IMR-90 (cell line): ENCODE data around the gene NOP16. TPM values are rescaled to one million over a fixed set of nuclear protein-coding genes. Genes with fewer than 3 reads are reported as not detected.

ENCODE experiments used
- ATAC-seq: fragments of 200-7000 bp; cut with Tn5 transposase; 2 replicates; pipeline ENCODE4 v1.9.1; 2020; ENCODE audit warnings: low read depth, mild to moderate bottlenecking, moderate library complexity
- BruUV-seq: library from RNA; stranded (reverse); fragments of 400-500 nt; replicated peaks from 2 replicates; lab custom pipeline; 2021; lab: Mats Ljungman, UMichigan
- CTCF ChIA-PET: fragments of 300-600 bp; formaldehyde crosslinking; extraction: SDS; loops from one replicate; lab custom pipeline; 2021; ENCODE audit warnings: antibody characterized with exemption; lab: Yijun Ruan, JAX
- POLR2A ChIA-PET: fragments of 300-600 bp; sonication (Branson Sonifier 250); formaldehyde crosslinking; loops from one replicate; lab custom pipeline; 2022; ENCODE audit warnings: antibody characterized with exemption; ENCODE audit not compliant: unreplicated experiment; lab: Charles Lee
- DNase-seq: peaks from one replicate; pipeline ENCODE4 v3.0.0; 2013
- H2AFZ ChIP-seq: replicated peaks from 2 replicates; pipeline ENCODE3; 2013; ENCODE audit warnings: low read length, mild to moderate bottlenecking; ENCODE audit not compliant: poor library complexity
- H2AK5ac ChIP-seq: 2 replicates; pipeline ENCODE4 v1.6.1; 2013; ENCODE audit warnings: low read depth, low read length, inconsistent platforms
- H2AK9ac ChIP-seq: replicated peaks from 2 replicates; pipeline ENCODE3; 2013; ENCODE audit warnings: mild to moderate bottlenecking, low read depth, low read length, moderate library complexity; ENCODE audit not compliant: poor library complexity
- H2BK120ac ChIP-seq: 2 replicates; pipeline ENCODE4 v1.6.1; 2013; ENCODE audit warnings: low read depth, low read length, inconsistent platforms
- H2BK15ac ChIP-seq: 3 replicates; pipeline ENCODE4 v1.6.1; 2013; ENCODE audit warnings: low read depth, low read length, inconsistent platforms
- H2BK20ac ChIP-seq: 2 replicates; pipeline ENCODE4 v1.6.1; 2013; ENCODE audit warnings: low read depth, mild to moderate bottlenecking, inconsistent platforms, low read length, moderate library complexity
- H2BK5ac ChIP-seq: 2 replicates; pipeline ENCODE4 v1.6.1; 2013; ENCODE audit warnings: mild to moderate bottlenecking, low read depth, low read length, inconsistent platforms; ENCODE audit not compliant: poor library complexity, severe bottlenecking
- H3K14ac ChIP-seq: replicated peaks from 2 replicates; pipeline ENCODE4 v1.6.1; 2013; ENCODE audit warnings: low read depth, low read length, inconsistent platforms
- H3K18ac ChIP-seq: 2 replicates; pipeline ENCODE4 v1.6.1; 2013; ENCODE audit warnings: low read depth, low read length, control low read depth
- H3K23ac ChIP-seq: 2 replicates; pipeline ENCODE4 v1.6.1; 2013; ENCODE audit warnings: low read depth, low read length, inconsistent platforms
- H3K27ac ChIP-seq: 2 replicates; pipeline ENCODE4 v1.5.1; 2013; ENCODE audit warnings: mild to moderate bottlenecking, control low read depth, low read length; ENCODE audit not compliant: insufficient read depth
- H3K27me3 ChIP-seq: 2 replicates; pipeline ENCODE4 v1.6.1; 2013; ENCODE audit warnings: low read length; ENCODE audit not compliant: control insufficient read depth, insufficient read depth
- H3K36me3 ChIP-seq: 2 replicates; pipeline ENCODE4 v1.6.1; 2013; ENCODE audit warnings: low read length, mixed read lengths; ENCODE audit not compliant: control insufficient read depth, insufficient read depth
- H3K4ac ChIP-seq: 2 replicates; pipeline ENCODE4 v1.6.1; 2013; ENCODE audit warnings: low read depth, low read length, inconsistent platforms
- H3K4me1 ChIP-seq: 2 replicates; pipeline ENCODE4 v1.6.1; 2013; ENCODE audit warnings: low read length, mixed read lengths; ENCODE audit not compliant: control insufficient read depth, insufficient read depth
- H3K4me2 ChIP-seq: 2 replicates; pipeline ENCODE4 v1.6.1; 2013; ENCODE audit warnings: low read depth, mild to moderate bottlenecking, control low read depth, low read length, moderate library complexity
- H3K4me3 ChIP-seq: 2 replicates; pipeline ENCODE4 v1.5.1; 2013; ENCODE audit warnings: low read depth, mild to moderate bottlenecking, control low read depth, low read length, moderate library complexity; ENCODE audit not compliant: insufficient read depth
- H3K56ac ChIP-seq: 2 replicates; pipeline ENCODE4 v1.6.1; 2013; ENCODE audit warnings: low read length, inconsistent platforms; ENCODE audit not compliant: insufficient read depth; ENCODE audit errors: extremely low read depth
- H3K79me1 ChIP-seq, 2 experiments: 2 replicates each; pipeline ENCODE4 v1.6.1; 2013; ENCODE audit warnings: low read length in 2 of 2, inconsistent platforms in 1 of 2, low read depth in 1 of 2
- H3K9ac ChIP-seq: 2 replicates; pipeline ENCODE4 v1.6.1; 2013; ENCODE audit warnings: low read depth, low read length, control low read depth
- H3K9me1 ChIP-seq: 2 replicates; pipeline ENCODE4 v1.6.1; 2013; ENCODE audit warnings: low read length, inconsistent platforms; ENCODE audit not compliant: insufficient read depth
- H3K9me3 ChIP-seq: 2 replicates; pipeline ENCODE4 v1.6.1; 2013; ENCODE audit warnings: low read length; ENCODE audit not compliant: control insufficient read depth, insufficient read depth
- H4K20me1 ChIP-seq: 2 replicates; pipeline ENCODE4 v1.6.1; 2013; ENCODE audit warnings: low read length, inconsistent platforms; ENCODE audit not compliant: insufficient read depth
- H4K5ac ChIP-seq: 2 replicates; pipeline ENCODE4 v1.6.1; 2013; ENCODE audit warnings: mild to moderate bottlenecking, low read depth, low read length, control low read depth
- H4K8ac ChIP-seq, 2 experiments: 2 replicates each; pipeline ENCODE4 v1.6.1; 2013; ENCODE audit warnings: low read depth in 2 of 2, low read length in 2 of 2, control low read depth in 1 of 2, inconsistent platforms in 1 of 2
- H4K91ac ChIP-seq: 2 replicates; pipeline ENCODE4 v1.6.1; 2013; ENCODE audit warnings: low read depth, low read length, inconsistent platforms; ENCODE audit not compliant: insufficient read depth
- BHLHE40 ChIP-seq: fragments of 150-350 bp; IDR thresholded peaks from 2 replicates; pipeline ENCODE4 v1.6.1; 2016; ENCODE audit warnings: mild to moderate bottlenecking, low read depth, low read length
- FOS ChIP-seq: fragments of 150-350 bp; IDR thresholded peaks from 2 replicates; pipeline ENCODE4 v1.6.1; 2016; ENCODE audit warnings: low read depth, low read length
- MAFK ChIP-seq: IDR thresholded peaks from 2 replicates; pipeline ENCODE4 v1.6.1; 2012; ENCODE audit warnings: low read depth, low read length, improper control_type of control experiment
- POLR2A ChIP-seq: IDR thresholded peaks from 2 replicates; pipeline ENCODE4 v1.6.1; 2012; ENCODE audit warnings: mild to moderate bottlenecking, low read depth, low read length
- RAD21 ChIP-seq: IDR thresholded peaks from 2 replicates; pipeline ENCODE4 v1.6.1; 2012; ENCODE audit warnings: low read length, improper control_type of control experiment
- SMC3 ChIP-seq: fragments of 150-350 bp; IDR thresholded peaks from 2 replicates; pipeline ENCODE4 v1.6.1; 2016; ENCODE audit warnings: low read depth, mild to moderate bottlenecking, antibody characterized with exemption, low read length, moderate library complexity
- USF2 ChIP-seq: fragments of 150-350 bp; IDR thresholded peaks from 2 replicates; pipeline ENCODE4 v1.6.1; 2017; ENCODE audit warnings: mild to moderate bottlenecking, antibody characterized with exemption, low read length, low read depth
- WGBS, 2 experiments: methylation state at CpG; one replicate each; pipeline versions ENCODE4 v1.1.5 to v1.1.7; 2013; ENCODE audit warnings: missing lambda C conversion rate in 2 of 2; ENCODE audit not compliant: insufficient read length in 1 of 2; ENCODE audit errors: extremely low coverage in 2 of 2; 5-methylcytosine and 5-hydroxymethylcytosine counted together
- dilution Hi-C: fragments of 300-500 bp; cut with HindIII; formaldehyde crosslinking; loops from one replicate; pipeline ENCODE4 v1.14.3; 2018; ENCODE audit warnings: low sequenced_read_pairs; ENCODE audit not compliant: unreplicated experiment
- in situ Hi-C: fragments of 300-500 bp; cut with MboI; formaldehyde crosslinking; loops from 3 replicates; pipeline ENCODE4 v1.14.3; 2019; ENCODE audit warnings: low sequenced_read_pairs, inconsistent platforms, mixed read lengths
- intact Hi-C: fragments of 100-400 bp; cut with micrococcal nuclease; formaldehyde crosslinking; loops from 2 replicates; pipeline ENCODE4 v1.10.0; 2022
- polyA plus RNA-seq, 3 experiments: library from polyadenylated mRNA; depleted of rRNA; stranded (reverse); fragments of >200 nt; gene quantifications; 2 replicates each; pipeline ENCODE4 v1.2.3, GENCODE V29; 2012; ENCODE audit warnings: low replicate concordance in 1 of 3
- total RNA-seq: library from RNA; depleted of rRNA; stranded (reverse); fragments of >200 nt; gene quantifications from 2 replicates; pipeline ENCODE4 v1.2.3, GENCODE V29; 2012

Gene NOP16
- total and polyA plus RNA-seq, 2 of the 4 experiments (the other 2 are of a cell fraction), result 28.0 to 60.4 TPM

DNA sequence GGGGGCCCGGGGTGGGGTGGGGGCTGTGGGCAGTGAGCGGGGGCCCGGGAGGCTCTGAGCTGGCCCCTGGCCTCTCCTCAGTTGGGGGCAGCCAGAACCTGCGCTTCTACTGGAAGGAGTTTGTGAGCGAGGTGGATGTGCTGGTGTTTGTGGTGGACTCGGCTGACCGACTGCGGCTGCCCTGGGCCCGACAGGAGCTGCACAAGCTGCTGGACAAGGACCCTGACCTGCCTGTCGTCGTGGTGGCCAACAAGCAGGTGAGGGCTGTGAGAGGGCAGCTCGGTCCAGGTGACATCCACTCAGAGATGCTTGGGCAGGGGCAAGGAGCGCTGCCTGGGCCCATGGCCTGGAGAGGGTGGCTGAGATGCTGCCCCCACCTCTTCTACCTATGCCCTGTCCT lies 19.7 kb downstream of the NOP16 start:
- Histone ChIP-seq H3K9me3 (no peaks in the 10 kb centered on the region), H3K27ac (no peak overlapping the region), H3K9me1 (peaks cover 4% of the 10 kb centered on the region), H2BK120ac (no peak overlapping the region), H3K18ac (no peak overlapping the region), H2AK5ac (no peak overlapping the region), H4K8ac (no peak overlapping the region), H3K56ac (no peak overlapping the region), H2BK20ac (no peak overlapping the region), H3K23ac (no peak overlapping the region), H3K36me3 (peaks cover 30% of the 10 kb centered on the region), H2AFZ (no peak overlapping the region), H3K79me1 (peaks cover 13 to 15% of the 10 kb centered on the region in 2 experiments), H3K4me1 (peaks cover 5% of the 10 kb centered on the region), H3K9ac (no peak overlapping the region), H3K4me3 (no peak overlapping the region), H4K5ac (no peak overlapping the region), H3K14ac (no peak overlapping the region), H2AK9ac (no peak overlapping the region), H3K4ac (no peak overlapping the region), H2BK5ac (no peak overlapping the region), H3K27me3 (no peaks in the 10 kb centered on the region), H4K91ac (no peak overlapping the region), H4K20me1 (no peaks in the 10 kb centered on the region), H3K4me2 (no peak overlapping the region), H2BK15ac (no peak overlapping the region)
- ATAC-seq, result no peak
- CTCF ChIA-PET, result no interaction called here
- BruUV-seq, result no TSS peak
- dilution Hi-C loops, result no loop called here
- DNase-seq, result no peak
- intact Hi-C loops, result no loop called here
- POLR2A ChIA-PET, result no interaction called here
- 97% methylated on average over 7 of the region's 13 CpGs; no CpG with 5 or more reads in 1 of the 2 experiments for WGBS, 2 experiments
- in situ Hi-C loops, result no loop called here
- TF ChIP-seq SMC3, result no peak
- TF ChIP-seq RAD21, result no peak
- no peak for TF ChIP-seq POLR2A
- TF ChIP-seq USF2, result no peak
- no peak for TF ChIP-seq BHLHE40
- TF ChIP-seq FOS, result no peak
- no peak for TF ChIP-seq MAFK
